Ovary (tissue), 3 donors: Measurements from ENCODE around the gene ABCC11.
A peak's percentile ranks its signal among the peaks of the same experiment; 100 is the strongest.

Source experiments
- CTCF ChIP-seq, 3 donors: fragments of 450-650 bp in 2 of 3; fragments of 200-600 bp in 1 of 3; IDR thresholded peaks; one replicate each; pipeline versions ENCODE4 v1.5.1 to v1.8.0; 2016 to 2022; ENCODE audit warnings: antibody characterized with exemption in 3 of 3, mild to moderate bottlenecking in 1 of 3
- EP300 ChIP-seq: sonication (generic); formaldehyde crosslinking; IDR thresholded peaks from one replicate; pipeline ENCODE4 v1.6.1; 2017; ENCODE audit warnings: antibody characterized with exemption
- donor health status: DM: no; HTN: no; CAD: no.

- TF ChIP-seq CTCF (IDR thresholded peaks at IDR 0.05) (peak in 2 of 3 donors; percentile 51 to 58), EP300 (no peak)
Measured at GRCh38 chr16:48156790-48157209, 90.5 kb downstream of the ABCC11 start.
